ENCODE data around the gene VAV2.
A peak's percentile ranks its signal among the peaks of the same experiment; 100 is the strongest.
"Not testable (repeated sequence)": the region's sequence is repeated elsewhere in the genome, so short reads cannot be mapped to it uniquely, and the experiment has no call there.

The VAV2 gene

GRCh38 chr9:133762488-133763271, 229.4 kb downstream of the VAV2 start:
- DNase-seq: peak; percentile 39

DNA sequence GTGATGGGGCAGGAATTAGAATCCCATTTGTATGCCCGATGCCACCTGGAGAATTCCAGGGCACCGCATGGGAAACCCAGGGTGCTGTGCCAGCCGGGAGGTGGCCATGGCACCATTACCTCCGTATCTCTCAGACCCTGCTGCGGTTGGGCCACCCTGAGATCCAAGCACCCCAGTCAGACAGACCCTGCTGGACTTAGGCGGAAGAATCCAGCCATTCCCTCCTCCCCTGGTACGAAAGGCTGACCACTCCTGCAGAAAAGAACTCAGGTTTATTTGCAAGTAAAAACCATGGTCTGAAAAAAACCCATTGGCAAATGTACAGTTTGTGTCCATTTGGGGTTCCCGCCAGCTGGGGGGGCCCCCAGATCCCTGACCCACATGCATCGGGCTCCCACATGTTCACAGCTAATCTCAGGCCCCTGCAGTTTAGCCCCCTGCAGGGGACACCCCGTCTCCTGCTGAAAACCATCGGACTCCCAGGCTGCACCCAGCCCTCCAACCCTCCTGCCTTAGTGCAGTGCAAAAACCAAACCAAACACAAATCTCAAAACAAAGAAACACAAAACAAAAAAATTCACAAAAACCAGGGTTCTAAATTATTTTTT, 230.4 kb downstream of the VAV2 start:
- DNase-seq: peak; percentile 28

GRCh38 chr9:133760713-133761290, 231.3 kb downstream of the VAV2 start:
- DNase-seq: no peak

DNA sequence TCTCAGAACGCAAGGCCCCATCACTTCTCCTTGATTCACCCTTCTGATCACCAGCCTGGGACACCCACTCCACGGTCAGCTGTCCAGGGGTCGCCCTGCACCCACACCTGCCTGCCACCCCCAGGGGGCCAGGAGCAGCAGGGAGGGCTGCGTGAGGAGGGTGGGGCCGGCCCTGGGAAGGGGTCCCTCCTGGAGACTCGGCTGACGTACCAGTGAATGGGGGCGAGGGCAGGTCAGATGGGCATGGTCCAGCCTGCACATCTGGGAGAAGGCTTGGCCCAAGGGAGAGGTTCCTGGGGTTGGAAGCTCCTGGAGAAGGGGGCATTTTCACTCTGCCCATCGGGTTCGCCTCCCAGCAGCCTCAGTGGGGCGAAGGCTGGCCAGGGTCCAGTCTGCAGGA, 232.2 kb downstream of the VAV2 start:
- no peak for DNase-seq

DNA sequence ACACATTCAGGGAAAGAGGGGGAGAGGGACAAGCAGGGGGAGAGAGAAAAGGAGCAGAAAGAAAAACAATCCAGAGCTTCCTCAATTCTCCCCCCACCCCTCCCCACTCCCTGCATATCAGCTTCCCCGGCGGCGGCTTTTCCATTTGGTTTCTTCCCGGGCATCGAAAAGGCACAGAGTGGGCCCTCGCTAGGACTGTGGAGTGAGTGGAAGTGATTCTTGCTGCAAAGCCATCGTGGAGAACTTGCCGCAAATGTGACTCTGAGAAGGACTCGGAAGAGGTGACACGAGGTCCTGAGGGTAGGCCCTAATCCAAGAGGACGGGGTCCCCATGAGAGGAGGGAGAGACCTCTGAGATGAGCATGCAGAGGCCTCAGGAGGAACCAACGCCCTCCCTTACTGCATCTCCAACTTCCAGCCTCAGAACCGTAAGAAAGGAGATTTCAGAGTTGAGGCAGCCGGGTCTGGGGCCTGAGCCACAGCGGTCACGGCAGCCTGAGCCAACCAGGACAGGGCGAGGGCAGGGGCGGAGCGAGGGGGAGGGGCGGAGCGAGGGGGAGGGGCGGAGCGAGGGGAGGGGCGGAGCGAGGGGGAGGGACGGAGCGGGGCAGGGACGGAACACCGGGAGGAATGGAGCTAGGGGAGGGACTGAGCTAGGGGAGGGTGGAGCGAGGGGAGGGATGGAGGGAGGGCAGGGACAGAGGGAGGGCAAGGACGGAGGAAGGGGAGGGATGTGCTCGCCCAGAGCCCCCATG, 232.8 kb downstream of the VAV2 start:
- peak; percentile 52 for DNase-seq

DNA sequence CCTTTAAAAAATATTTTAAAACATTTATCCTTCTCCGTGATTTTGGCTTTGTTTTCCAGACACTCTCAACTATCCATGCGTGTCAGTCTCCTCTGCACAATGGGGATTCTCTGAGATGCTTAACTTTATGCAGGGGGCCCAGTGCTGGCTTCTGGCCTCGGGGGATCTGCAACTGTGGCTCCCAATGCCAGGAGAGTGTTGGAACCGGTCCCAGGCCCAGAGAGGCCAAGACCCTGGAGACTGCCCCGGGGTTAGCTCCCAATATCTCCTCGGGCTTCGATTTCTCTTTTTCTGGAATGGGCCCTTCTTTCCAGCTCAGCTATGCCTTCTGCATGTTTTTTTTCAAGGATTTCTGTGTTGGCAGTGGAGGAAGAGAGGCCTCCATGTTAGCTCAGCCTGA, 233.9 kb downstream of the VAV2 start:
- peak; percentile 24 for DNase-seq

DNA sequence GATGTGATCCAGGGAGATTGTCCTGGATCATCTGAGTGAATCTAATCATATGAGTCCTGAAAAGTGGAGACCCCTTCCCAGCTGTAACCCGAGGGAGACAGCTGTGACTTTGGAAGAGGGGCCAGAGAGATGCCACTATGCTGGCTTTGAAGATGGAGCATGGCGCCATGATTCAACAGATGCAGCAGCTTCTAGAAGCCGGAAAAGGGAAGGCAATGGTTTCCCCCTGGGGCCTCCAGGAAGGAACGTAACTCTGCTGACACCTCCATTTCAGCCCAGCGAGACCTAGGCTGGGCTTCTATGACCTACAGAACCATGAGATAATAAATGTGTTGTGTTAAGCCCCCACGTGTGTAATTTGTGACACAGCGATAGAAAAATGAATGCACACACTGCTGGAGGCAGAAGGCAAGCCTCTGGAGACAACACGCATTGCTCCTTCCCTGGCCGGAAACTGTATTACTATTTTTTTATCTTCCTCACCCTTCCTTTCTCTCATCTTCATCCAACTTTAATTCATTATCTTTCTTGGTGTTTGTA, 237.4 kb downstream of the VAV2 start:
- peak; percentile 12 for DNase-seq

DNA sequence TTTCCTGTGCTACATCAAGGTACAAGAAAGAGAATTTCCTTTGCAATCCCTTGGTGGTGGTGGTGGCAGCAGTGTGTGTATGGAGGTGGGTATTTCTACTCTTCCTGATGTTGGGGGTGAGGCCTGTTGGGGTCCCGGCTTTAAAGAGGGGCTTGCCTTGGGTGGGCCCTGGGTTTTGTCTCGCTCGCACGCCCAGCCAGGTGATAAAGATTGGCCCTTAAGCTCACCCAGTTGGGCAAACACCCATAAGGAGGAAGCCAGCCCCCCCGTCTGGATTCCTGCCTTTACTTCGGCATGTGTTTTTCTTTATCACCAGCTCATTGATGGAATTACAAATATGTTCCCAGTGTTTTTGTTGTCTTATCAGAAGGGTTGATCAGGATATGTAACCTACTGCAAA, 237.9 kb downstream of the VAV2 start:
- peak; percentile 37 for DNase-seq

DNA sequence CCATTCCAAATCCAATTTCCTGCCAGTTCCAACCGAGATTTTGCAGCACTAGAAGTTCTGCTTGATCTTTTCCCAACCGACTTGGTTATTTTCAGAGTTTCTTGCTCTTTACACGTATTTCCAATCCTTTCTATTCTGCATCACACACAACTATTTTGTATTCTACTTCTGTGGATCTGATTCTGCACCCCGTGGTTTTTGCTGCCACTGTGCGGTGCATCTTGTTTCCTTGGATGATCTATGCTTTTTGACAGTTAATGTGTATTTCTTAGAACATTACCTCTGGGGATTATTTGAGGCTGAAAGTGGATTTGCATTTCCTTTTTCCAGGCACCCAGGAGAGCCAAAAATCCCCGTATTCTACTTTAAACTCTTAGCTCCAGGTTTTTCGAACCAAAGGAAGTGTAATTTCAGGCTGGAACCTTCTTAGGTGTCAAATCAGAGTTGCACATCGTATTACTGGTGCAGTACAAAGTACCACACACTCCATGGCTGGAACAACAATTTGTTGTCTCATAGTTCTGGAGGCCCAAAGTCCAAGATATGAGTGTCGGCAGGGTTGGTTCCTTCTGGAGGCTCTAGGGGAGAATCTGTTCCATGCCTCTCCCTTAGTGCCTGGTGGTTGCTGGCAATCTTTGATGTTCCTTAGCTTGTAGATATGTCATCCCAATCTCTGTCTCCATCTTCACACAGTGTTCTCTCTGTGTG, 239.2 kb downstream of the VAV2 start:
- DNase-seq: peak; percentile 14

DNA sequence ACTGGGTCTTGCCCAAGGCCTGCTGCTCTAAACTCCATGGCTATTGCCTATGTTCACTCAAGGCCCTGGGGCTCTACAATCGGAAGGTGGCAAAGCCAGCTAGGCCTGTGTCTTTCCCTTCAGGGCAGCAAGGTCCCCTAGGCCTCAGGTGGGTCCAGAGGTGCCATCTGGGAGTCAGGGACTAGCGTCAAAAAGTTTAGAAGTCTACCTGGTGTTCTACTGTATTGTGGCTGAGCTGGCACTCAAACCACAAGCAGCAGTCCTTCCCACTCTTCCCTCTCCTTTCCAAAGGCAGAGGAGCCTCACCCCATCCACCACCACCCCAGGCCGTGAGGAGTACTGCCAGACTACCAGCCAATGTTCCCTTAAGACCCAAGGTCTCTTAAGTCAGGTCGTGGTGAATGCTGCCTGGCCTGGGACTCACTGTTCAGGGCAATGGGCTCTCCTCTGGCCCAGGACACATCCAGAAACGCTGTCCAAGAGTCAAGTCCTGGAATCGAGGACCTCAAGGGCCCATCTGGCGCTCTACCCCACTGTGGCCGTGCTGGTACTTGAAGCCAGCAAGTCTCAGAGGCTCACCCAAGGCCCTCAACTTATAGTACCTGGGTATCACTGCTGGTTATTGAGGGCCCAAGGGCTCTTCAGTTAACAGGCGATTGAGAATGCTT, 241.0 kb downstream of the VAV2 start:
- DNase-seq: peak; percentile 54

DNA sequence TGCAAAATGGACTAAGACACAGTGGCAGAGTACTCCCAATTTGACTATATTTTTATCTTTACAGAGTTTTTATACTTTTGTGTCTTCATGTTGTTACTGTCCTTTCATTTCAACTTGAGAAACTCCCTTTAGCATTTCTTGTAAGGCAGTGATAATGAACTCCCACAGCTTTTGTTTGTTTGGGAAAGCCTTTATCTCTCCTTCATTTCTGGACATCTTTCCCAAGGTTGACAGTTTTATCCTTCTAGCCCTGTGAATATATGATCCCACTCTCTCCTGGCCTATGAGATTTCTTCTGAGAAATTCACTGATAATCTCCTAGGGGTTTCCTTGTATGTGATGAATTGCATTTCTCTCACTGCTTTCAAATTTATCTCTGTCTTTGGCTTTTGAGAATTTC, 244.8 kb downstream of the VAV2 start:
- DNase-seq: no peak

DNA sequence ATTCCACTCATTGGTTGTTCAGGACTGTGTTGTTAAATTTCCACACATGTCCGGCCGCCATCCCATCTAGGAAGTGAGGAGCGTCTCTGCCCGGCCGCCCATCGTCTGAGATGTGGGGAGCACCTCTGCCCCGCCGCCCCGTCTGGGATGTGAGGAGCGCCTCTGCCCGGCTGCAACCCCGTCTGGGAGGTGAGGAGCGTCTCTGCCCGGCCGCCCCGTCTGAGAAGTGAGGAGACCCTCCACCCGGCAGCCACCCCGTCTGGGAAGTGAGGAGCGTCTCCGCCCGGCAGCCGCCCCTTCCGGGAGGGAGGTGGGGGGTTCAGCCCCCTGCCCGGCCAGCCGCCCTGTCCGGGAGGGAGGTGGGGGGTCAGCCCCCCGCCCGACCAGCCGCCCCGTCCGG, 247.6 kb downstream of the VAV2 start:
- DNase-seq: not testable (repeated sequence)

- peak; percentile 97 for DNase-seq
Observed at GRCh38 chr9:133742849-133743444, 249.2 kb downstream of the VAV2 start.

- no peak for DNase-seq
Observed at GRCh38 chr9:133742251-133742650, 249.9 kb downstream of the VAV2 start.

DNA sequence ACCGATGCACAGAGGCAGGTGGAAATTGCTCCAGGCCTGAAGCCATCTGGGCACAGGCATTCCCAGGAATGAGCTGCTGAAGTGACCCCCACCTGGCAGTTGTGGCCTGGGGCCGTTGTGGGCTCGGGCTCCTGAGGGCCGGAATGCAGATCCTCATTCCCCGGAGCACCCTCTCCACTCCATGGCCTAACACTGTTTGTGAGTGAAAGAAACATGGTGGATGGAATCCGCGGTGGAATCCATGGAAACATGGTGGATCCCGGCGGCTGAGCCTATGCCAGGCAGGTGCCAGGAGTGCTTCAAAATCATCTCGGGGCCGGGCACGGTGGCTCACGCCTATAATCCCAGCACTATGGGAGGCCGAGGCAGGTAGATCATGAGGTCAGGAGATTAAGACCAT, 250.4 kb downstream of the VAV2 start:
- DNase-seq: no peak

DNA sequence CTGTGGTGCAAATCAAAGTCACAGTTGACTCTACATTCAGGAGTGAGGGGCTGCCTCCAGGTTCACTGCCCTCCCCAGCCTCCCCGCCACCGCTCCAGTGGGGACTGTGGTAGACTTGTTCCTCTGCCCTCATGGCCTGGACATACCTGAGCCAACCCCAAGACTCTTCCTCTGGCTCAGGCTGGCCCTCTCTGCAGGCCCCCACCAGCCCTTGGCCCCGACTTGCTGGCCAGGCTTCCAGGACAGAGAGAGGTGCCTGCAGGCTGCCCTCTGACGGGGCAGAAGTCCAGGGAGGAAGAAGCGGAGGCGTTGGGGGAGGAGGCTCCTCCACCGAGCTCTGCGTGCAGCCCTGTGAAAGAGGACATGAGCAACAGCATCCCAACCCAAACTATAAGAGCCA, 251.2 kb downstream of the VAV2 start:
- DNase-seq: no peak

- peak; percentile 54 for DNase-seq
Observed at GRCh38 chr9:133739408-133740280, 252.5 kb downstream of the VAV2 start.

DNA sequence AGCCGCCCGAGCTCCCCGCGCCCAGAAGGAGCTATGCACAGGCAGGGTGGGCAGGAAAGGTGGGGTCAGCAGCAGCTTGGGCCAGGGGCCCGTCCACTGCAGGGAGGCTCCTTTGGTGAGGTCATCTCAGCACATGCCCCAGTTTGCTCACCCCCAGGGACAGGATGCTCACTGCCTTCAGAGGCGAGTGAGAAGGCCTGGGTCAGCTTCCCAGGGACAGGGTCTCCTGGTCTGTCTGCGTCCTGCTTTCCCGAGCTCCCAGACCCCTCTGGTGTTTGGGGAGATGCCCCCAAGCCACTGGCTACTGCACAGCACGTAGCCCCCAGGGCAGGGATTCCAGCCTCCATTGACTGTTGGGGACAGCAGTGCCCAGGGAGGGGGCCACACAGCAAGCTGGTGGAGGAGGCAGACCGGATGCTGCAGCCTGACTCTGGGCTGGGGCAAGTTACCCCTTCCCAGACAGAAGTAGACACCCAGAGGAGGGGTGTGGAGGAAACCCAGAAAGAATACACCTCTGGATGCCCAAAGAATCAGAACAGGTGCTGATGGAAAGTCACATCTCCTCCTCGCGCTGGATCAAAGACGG, 253.4 kb downstream of the VAV2 start:
- DNase-seq: no peak

- peak; percentile 92 for DNase-seq
Observed at GRCh38 chr9:133737774-133738639, 254.1 kb downstream of the VAV2 start, which contains the start of gene SARDH. Gene SARDH, minus strand, starts transcription at chr9:133738352. Its CDS starts 4,179 bp downstream, at chr9:133734173.

All from islet precursor cell (in vitro differentiated cells).